WTC11 (cell line): ENCODE measurements around the gene DHRS7B. TPM values are rescaled to one million over a fixed set of nuclear protein-coding genes. Genes with fewer than 3 reads are reported as not detected.

Experiments
- ATAC-seq: fragments of 200-7000 bp; cut with Tn5 transposase; 2 replicates; pipeline ENCODE4 v1.10.0; 2021; ENCODE audit warnings: mild to moderate bottlenecking, moderate library complexity
- CTCF ChIA-PET: fragments of 300-600 bp; sonication (Branson Sonifier 250); formaldehyde crosslinking; loops from one replicate; lab custom pipeline; 2021; ENCODE audit warnings: antibody characterized with exemption; lab: Charles Lee
- POLR2A ChIA-PET: fragments of 350-600 bp; sonication (Branson Sonifier 250); formaldehyde crosslinking; loops from one replicate; lab custom pipeline; 2021; ENCODE audit warnings: antibody characterized with exemption; lab: Charles Lee
- DNase-seq: peaks from one replicate; pipeline ENCODE4 v3.0.0; 2021; ENCODE audit warnings: low spot score
- H3K27ac Mint-ChIP-seq: 2 replicates; pipeline ENCODE4 v1.8.0; 2021; ENCODE audit warnings: mixed read lengths
- H3K27me3 Mint-ChIP-seq: 2 replicates; pipeline ENCODE4 v1.8.0; 2021; ENCODE audit warnings: low read depth, mild to moderate bottlenecking, moderate library complexity, mixed read lengths
- H3K36me3 Mint-ChIP-seq: 2 replicates; pipeline ENCODE4 v1.8.0; 2021; ENCODE audit warnings: mixed read lengths
- H3K4me1 Mint-ChIP-seq: 2 replicates; pipeline ENCODE4 v1.8.0; 2022; ENCODE audit warnings: mixed read lengths
- H3K4me3 Mint-ChIP-seq: 2 replicates; pipeline ENCODE4 v1.8.0; 2021; ENCODE audit warnings: mild to moderate bottlenecking, moderate library complexity, mixed read lengths
- H3K9me3 Mint-ChIP-seq: 2 replicates; pipeline ENCODE4 v1.8.0; 2021; ENCODE audit warnings: mixed read lengths
- ATF6 ChIP-seq: sonication (generic); formaldehyde crosslinking; IDR thresholded peaks from 2 replicates; pipeline ENCODE4 v1.8.1; 2023; ENCODE audit warnings: mild to moderate bottlenecking, missing genetic modification reagents
- CTCF ChIP-seq: fragments of 200-600 bp; IDR thresholded peaks from 2 replicates; pipeline ENCODE4 v1.8.0; 2022; ENCODE audit warnings: antibody characterized with exemption
- E2F4 ChIP-seq: sonication (generic); formaldehyde crosslinking; IDR thresholded peaks from 2 replicates; pipeline ENCODE4 v1.8.1; 2022; ENCODE audit warnings: low read depth, mild to moderate bottlenecking, moderate library complexity, missing genetic modification reagents, borderline replicate concordance
- FOXK1 ChIP-seq: sonication (generic); formaldehyde crosslinking; IDR thresholded peaks from 2 replicates; pipeline ENCODE4 v1.8.0; 2022; ENCODE audit warnings: mild to moderate bottlenecking, moderate library complexity, missing genetic modification reagents
- GRHL2 ChIP-seq: fragments of 250-450 bp; sonication (Bioruptor Pico); IDR thresholded peaks from 2 replicates; pipeline ENCODE4 v1.8.0; 2022; ENCODE audit warnings: mild to moderate bottlenecking, moderate library complexity; ENCODE audit not compliant: insufficient replicate concordance, severe bottlenecking
- MAX ChIP-seq: sonication (generic); formaldehyde crosslinking; IDR thresholded peaks from 2 replicates; pipeline ENCODE4 v1.8.0; 2022; ENCODE audit warnings: mild to moderate bottlenecking, missing genetic modification reagents
- NFYB ChIP-seq: sonication (generic); formaldehyde crosslinking; conservative IDR thresholded peaks from 2 replicates; pipeline ENCODE4 v1.8.0; 2022; ENCODE audit warnings: low read depth, missing genetic modification reagents
- OVOL2 ChIP-seq: fragments of 250-450 bp; sonication (Bioruptor Pico); IDR thresholded peaks from 2 replicates; pipeline ENCODE4 v1.9.0; 2021; ENCODE audit warnings: mild to moderate bottlenecking, borderline replicate concordance
- PRDM15 ChIP-seq: sonication (generic); formaldehyde crosslinking; IDR thresholded peaks from 2 replicates; pipeline ENCODE4 v1.8.0; 2022; ENCODE audit warnings: missing genetic modification reagents
- TP53 ChIP-seq: sonication (generic); formaldehyde crosslinking; IDR thresholded peaks from 2 replicates; pipeline ENCODE4 v1.8.1; 2023; ENCODE audit warnings: mild to moderate bottlenecking, missing genetic modification reagents
- USF1 ChIP-seq: sonication (generic); formaldehyde crosslinking; IDR thresholded peaks from 2 replicates; pipeline ENCODE4 v1.8.0; 2022; ENCODE audit warnings: mild to moderate bottlenecking, missing genetic modification reagents
- ZBTB21 ChIP-seq: sonication (generic); formaldehyde crosslinking; IDR thresholded peaks from 2 replicates; pipeline ENCODE4 v1.8.1; 2023; ENCODE audit warnings: mild to moderate bottlenecking, missing genetic modification reagents, borderline replicate concordance
- ZMAT4 ChIP-seq: fragments of 250-450 bp; sonication (Bioruptor Pico); IDR thresholded peaks from 2 replicates; pipeline ENCODE4 v1.9.0; 2021; ENCODE audit warnings: mild to moderate bottlenecking
- ZNF396 ChIP-seq: fragments of 250-450 bp; sonication (Bioruptor Pico); IDR thresholded peaks from 2 replicates; pipeline ENCODE4 v1.8.0; 2021; ENCODE audit warnings: mild to moderate bottlenecking, moderate library complexity, borderline replicate concordance
- ZNF423 ChIP-seq: fragments of 250-450 bp; sonication (Bioruptor Pico); IDR thresholded peaks from 2 replicates; pipeline ENCODE4 v2.1.2; 2022; ENCODE audit warnings: mild to moderate bottlenecking, moderate library complexity
- ZNF532 ChIP-seq: fragments of 250-450 bp; sonication (Bioruptor Pico); IDR thresholded peaks from 2 replicates; pipeline ENCODE4 v1.9.0; 2021; ENCODE audit warnings: mild to moderate bottlenecking, borderline replicate concordance
- total RNA-seq: library from RNA; stranded (reverse); gene quantifications from 3 replicates; pipeline ENCODE4 v1.2.3, GENCODE V29; 2021

DHRS7B gene
- total RNA-seq, 1 experiment from 2014 or later: 15.6 TPM

GRCh38 chr17:21185061-21185460, 58.3 kb downstream of the DHRS7B start:
- no peak overlapping the region for H3K27ac Mint-ChIP-seq
- peaks cover 5% of the 10 kb centered on the region; the same call in 1 of the 2 replicates for H3K36me3 Mint-ChIP-seq
- CTCF ChIA-PET: no interaction called here
- POLR2A ChIA-PET: no interaction called here
- H3K9me3 Mint-ChIP-seq: no peaks in the 10 kb centered on the region
- ATAC-seq: no peak
- DNase-seq: no peak
- no peaks in the 10 kb centered on the region for H3K27me3 Mint-ChIP-seq
- no peak overlapping the region for H3K4me3 Mint-ChIP-seq
- TF ChIP-seq E2F4 (no peak), CTCF (no peak), USF1 (CRISPR knock-in tag) (no peak), ZNF396 (CRISPR knock-in tag) (no peak)
- peaks cover 4% of the 10 kb centered on the region; the same call in 1 of the 2 replicates for H3K4me1 Mint-ChIP-seq

GRCh38 chr17:21186399-21187187, 59.8 kb downstream of the DHRS7B start:
- ChIA-PET CTCF (interaction anchor here (0.9 to 1.0 kb wide), 2 partner anchors 52 to 54 kb away, joined by 3 to 4 read pairs; no protein-coding TSS in a partner anchor), POLR2A (no interaction called here)
- H3K9me3 Mint-ChIP-seq: no peaks in the 10 kb centered on the region
- no peak for DNase-seq
- H3K27ac Mint-ChIP-seq: peak overlapping the region; percentile 74
- no peaks in the 10 kb centered on the region for H3K27me3 Mint-ChIP-seq
- peaks cover 7% of the 10 kb centered on the region for H3K36me3 Mint-ChIP-seq
- H3K4me3 Mint-ChIP-seq: no peak overlapping the region
- peaks cover 4% of the 10 kb centered on the region; the same call in 1 of the 2 replicates for H3K4me1 Mint-ChIP-seq
- TF ChIP-seq ZMAT4 (CRISPR knock-in tag): no peak
- no peak for TF ChIP-seq TP53 (CRISPR knock-in tag)
- no peak for TF ChIP-seq ZBTB21 (CRISPR knock-in tag)
- no peak for TF ChIP-seq PRDM15 (CRISPR knock-in tag)
- no peak for TF ChIP-seq NFYB (CRISPR knock-in tag)
- TF ChIP-seq FOXK1 (CRISPR knock-in tag): no peak
- TF ChIP-seq MAX (CRISPR knock-in tag): no peak
- TF ChIP-seq ZNF532 (CRISPR knock-in tag): no peak
- TF ChIP-seq ATF6 (CRISPR knock-in tag): no peak
- no peak for TF ChIP-seq ZNF423
- TF ChIP-seq GRHL2 (CRISPR knock-in tag): no peak
- no peak for TF ChIP-seq OVOL2 (CRISPR knock-in tag)
- no peak for ATAC-seq
